NCI-H446 (cell line): ENCODE measurements around the gene PHOSPHO2.

Experiments
- DNase-seq, 2 experiments: peaks; one replicate each; lab custom pipeline; 2025; lab: John Stamatoyannopoulos, UW

Gene PHOSPHO2, protein sequence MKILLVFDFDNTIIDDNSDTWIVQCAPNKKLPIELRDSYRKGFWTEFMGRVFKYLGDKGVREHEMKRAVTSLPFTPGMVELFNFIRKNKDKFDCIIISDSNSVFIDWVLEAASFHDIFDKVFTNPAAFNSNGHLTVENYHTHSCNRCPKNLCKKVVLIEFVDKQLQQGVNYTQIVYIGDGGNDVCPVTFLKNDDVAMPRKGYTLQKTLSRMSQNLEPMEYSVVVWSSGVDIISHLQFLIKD

DNA sequence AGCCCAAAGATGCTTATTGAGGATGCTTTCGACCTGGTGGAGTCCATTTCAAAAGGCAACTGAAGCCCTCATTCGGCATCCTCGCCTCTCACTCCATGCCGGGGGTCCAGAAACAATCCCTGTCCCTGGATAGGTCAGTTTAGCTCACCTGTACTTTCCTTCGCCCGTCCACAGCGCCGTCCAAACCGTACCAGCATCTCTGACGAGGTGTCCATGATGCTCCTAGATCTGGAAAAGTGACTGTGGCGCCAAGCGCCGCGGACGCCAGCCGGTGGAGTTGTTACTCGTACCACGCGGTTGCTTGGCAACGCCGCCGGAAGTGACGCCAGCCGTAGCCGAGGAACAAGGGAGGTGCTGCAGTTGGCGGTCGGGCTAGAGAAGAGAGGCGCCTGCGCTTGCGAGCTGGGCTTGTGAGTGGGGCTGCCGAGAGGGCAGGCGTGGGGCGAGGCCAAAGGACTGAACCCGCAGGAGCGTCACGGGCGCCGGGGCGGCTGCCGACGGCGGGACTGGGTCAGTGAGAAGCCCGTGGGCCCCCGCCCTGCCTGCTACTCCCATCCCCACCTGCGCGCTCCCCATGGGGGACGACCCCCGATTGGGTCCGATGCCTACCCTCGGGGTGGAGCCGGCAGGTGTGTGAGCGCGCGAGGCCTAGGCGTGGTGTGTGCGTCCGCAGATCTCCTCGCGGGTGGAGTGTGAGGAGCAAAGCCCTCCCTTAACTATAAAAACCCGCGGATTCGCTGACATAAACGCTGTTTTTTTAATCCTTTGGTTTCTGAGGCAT is at the start of gene PHOSPHO2, which contains the start of gene CFAP210:
PHOSPHO2 (plus strand) TSS at position 357 of the 781 bp plus-strand sequence. CDS start 6,503 bp downstream, outside the sequence.
CFAP210 (minus strand) TSS at position 293 of the 781 bp plus-strand sequence; CDS start at position 215, 78 bp downstream.
- peak; percentile 90 to 95 for DNase-seq

DNA sequence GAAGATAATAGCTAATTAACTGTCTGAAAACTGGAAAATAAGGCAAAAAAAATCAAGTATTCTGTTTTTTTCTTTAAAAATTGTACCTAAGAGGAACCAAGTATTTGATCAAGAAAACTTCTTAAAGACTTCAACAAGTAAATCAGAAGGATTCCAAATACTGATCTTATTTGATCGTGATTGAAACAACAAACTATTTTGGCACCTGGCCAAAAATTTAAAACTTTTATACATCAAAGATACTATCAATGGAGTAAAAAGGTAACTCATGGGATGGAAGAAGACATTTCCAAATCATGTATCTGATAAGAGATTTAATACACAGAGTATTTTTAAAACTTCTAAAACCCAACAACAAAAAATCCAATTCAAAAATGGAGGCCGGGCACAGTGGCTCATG is 46.8 kb upstream of the PHOSPHO2 start:
- no peak for DNase-seq

DNA sequence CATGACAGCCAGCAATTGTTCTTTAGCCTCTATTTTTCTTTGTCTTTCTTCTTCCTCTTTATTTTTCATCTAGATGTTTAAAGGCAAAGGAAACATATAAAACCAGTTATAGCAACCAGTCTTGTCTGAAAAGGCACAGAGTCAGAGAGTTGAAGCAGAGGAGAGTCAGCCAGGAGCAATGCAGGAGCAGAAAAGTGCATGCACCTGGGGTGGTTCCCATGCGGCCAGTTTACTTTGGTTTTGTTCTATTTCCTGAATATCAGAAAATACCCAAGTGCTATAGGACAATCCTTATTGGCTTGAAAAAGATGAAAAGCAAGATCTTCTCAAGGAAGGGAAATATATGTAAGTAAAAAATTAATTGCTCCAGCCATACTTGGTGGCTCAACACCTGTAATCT is 45.0 kb upstream of the PHOSPHO2 start:
- DNase-seq = no peak

DNA sequence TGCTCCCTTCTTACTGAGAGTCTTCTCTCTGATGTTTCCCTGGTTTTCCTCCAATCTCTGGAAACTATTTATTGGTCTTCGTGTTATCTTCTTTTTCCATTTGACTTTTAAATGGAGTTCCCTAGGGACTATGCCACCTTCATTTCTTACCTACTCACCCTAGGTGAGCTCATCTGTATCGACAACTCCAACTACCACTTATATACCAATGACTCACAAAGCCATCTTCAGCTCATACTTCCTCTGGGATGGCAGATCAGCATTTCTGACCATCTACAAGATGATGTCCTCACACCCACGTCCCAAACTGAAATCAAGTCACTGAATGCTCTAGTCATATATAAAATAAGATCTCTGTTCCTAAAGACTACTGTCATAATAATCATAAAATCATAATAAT is 40.6 kb upstream of the PHOSPHO2 start:
- DNase-seq = no peak

DNA sequence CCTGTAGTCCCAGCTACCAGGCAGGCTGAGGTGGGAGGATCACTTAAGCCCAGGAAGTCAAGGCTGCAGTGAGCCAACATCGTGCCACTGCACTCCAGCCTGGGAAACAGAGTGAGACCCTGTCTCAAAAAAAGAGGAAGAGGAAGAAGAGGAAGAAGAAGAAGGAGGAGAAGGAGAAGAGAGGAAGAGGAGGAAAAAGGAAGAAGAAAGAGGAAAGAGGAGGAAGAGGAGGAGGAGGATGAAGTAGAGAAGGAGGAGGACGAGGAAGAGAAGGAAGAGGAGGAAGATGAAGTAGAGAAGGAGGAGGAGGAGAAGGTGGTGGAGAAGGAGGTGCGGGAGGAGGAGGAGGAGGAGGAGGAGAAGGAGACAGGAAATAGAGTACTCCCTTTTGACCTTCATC is 38.1 kb upstream of the PHOSPHO2 start:
- DNase-seq = no peak

DNA sequence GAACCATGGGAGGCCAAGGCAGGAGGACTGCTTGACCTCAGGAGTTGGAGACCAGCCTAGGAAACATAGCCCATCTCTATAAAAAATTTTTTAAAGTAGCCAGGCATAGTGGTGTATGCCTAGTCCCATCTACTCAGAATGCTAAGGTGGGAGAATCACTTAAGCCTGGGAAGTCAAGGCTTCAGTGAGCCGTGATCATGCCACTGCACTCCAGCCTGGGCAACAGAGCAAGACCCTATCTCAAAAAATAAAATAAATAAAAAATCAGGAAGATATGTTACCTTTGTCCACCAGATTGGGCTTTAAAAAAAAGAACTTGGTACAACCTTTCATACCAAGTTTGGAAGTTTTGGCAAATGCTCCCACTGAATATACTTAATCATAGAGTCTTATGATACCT is 35.4 kb upstream of the PHOSPHO2 start:
- no peak for DNase-seq

DNA sequence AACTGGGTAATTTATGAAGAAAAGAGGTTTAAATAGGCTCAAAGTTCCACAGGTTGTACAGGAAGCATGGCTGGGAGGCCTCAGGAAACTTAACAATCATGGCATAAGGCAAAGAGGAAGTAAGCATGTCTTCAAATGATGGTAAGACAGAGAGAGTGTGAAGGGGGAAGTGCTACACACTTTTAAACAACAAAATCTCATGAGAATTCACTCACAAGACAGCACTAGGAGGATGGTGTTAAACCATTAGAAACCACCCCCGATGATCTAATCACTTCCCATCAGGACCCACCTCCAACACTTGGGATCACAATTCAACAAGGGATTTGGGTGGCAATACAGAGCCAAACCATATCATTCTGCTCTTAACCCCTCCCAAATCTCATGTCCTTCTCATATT is 34.9 kb upstream of the PHOSPHO2 start:
- no peak for DNase-seq

DNA sequence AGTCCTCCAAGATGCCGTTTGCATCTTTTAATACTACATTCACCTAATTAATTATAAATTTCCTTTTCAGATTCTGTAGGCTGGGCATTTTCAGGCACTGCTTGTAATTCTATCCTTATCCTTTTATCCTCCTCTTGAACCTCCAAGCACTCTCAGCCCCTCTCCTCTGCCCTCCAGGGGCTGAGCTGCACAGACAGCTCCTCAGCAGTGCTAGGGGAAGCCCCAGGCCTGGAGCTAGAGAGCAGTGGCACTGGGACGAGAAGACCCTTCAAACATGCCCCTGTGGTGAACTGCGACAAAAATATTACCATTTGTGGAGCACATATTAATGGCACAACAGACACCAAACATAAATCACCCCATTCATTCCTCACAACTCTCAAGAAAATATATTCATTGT is 33.0 kb upstream of the PHOSPHO2 start:
- no peak for DNase-seq

DNA sequence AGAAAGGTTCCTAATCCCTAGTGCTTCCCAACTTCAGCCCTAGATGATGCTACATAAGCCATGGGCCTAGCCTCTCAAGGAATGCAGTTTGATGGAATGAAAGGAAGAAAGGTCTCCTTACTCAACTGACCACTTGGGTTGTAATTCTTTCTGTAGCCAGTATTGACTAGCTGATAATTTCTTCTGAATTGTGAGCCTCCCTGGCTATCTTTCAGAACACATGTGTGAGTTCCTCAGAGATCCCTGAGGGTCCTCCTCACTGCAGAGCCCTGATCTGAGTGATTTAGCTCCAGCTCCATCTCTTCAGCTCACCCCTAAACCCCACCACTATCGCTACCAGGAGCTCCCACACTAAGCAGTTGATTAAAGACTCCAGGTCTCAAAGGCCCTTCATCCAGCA is 31.5 kb upstream of the PHOSPHO2 start:
- no peak for DNase-seq

DNA sequence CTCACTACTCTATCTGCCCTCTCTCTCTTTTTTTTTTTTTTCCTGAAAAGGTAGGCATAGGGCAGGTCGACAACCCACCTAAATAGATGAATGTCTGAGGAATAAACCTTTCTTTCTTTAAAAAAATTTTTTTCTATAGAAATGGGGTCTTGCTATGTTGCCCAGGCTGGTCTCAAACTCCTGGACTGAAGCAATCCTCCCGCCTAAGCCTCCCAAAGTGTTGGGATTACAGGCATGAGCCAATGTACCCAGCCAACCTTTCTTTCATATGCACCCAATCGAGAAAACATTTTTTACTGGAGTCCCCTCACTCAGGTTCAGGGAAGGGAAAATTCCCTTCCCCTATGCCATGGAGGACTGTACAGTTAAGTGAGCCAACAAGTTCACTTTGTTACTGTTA is 31.0 kb upstream of the PHOSPHO2 start:
- DNase-seq = no peak

DNA sequence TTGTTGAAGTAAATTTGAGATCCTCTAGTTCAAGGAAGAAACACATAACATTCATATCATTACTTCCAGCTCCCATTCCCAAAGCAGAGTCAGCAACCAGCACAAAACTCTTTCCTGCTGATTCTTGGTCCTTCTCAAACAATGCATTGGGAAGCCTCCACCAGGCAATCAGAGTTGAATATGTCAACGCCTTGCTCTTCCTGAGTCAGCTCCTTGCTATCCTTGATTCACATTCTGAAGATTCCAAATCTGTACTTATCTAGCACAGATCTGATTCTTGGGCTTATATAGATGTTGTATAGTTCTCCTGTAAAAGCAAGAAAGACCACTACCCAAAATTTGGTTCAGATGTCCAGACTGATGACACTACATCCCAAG is 29.7 kb upstream of the PHOSPHO2 start:
- no peak for DNase-seq

DNA sequence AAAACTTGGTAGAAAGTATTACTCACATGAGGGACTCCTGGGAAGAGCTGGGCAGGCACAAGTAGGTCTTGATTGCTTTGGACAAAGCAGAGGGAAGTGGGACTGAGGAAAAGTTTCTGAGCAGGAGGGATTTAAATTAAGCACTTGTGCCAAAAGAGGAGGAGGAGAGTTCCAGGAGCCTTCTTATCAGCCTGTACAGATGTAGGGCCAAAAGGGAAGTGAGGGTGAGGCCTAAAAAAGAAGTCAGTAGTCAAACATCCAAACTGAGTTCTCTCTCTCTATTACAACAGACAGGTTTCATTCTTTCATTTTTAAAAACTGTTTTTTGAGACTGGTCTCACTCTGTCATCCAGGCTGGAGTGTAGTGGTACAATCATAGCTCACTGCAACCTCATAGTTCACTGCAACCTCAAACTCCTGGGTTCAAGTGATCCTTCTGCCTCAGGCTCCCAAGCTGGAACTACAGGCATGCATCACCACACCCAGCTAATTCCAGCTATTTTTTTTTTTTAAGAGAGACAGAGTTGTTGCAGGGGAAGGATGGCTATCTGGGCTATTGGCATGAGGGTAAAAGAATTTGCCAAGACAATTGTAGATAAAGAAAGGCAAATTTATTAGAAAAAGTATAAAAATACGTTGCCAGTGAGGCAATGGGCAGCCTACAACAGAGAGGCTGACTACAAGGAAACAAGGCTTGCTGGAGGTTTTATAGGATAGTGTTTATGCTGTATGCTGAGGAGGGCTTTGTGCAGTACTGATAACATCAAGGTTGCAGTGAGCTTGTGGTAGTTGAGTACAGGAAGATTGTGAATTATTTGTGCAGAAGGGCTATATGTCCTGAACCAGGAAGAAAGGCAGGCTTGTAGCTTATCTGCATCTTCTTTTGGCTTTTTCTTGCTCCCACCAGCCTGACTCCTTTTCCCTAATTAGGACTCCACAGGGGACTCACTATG is 29.0 kb upstream of the PHOSPHO2 start:
- no peak for DNase-seq

DNA sequence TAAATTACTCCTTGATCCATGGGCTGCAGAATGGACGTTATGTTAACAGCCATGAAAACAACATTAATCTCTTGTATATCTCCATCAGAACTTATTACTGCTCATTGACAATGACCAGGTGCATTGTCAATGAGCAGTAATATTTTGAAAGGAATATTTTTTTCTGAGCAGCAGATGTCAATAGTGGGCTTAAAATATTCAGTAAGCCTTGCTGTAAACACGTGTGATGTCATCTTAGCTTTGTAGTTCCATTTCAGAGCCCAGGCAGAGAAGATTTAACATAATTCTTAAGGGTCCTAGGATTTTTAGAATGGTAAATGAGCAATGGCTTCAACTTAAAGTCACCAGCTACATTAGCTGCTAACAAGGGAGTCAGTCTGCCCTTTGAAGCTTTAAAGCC is 26.7 kb upstream of the PHOSPHO2 start:
- no peak for DNase-seq

DNA sequence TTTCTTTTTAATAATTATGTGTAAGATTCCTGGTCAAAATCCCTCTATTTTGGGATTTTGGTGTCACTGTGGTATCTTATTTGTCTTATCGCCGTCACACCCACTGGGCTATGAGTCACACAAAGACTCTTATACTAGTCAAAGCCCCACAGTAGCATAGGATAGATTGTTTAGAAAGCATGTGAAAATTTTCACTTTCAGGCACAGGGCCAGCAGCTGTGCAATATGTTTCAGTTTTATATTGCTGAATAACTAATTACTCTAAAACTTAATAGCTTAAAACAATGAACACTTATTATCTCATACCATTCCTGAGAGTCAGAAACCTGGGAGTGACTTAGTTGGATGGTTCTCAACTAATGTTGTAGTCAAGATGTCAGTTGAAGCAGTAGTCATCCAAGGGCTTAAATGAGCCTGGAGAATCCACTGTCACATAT is 24.0 kb upstream of the PHOSPHO2 start:
- no peak for DNase-seq

DNA sequence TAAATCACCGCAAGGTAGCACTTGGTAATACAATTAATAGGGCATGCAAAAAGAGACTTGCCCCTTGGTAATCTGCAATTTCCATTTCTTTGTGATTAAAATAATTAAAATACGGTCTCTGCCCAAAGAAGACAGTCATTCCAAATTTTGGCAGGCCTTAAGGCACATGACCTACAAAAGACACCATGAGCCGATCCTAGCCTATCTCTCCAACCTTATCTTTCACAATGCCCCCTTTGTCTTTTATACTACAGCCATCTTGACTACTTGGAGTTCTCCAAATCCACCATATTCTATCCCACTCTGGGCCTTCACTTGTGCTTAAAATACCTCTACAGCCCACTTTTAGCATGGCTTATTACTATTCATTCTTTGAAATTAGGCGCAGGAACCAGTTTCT is 23.3 kb upstream of the PHOSPHO2 start:
- no peak for DNase-seq

DNA sequence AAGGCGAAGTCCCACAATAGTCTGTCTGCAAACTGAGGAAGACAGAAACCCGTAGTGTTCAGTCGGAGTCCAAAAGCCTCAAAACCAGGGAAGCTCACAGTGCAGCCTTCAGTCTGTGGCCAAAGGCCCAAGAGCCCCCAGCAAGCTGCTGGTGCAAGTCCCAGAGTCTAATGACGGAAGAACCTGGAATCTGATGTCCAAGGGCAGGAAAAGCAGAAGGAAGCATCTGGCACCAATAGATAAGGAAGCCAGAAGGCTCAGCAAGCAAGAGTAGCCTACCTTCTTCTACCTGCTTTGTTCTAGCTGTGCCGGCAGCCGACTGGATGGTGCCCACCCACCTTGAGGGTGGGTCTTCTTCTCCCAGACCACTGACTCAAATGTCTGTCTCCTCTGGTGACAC is 21.9 kb upstream of the PHOSPHO2 start:
- DNase-seq = no peak

DNA sequence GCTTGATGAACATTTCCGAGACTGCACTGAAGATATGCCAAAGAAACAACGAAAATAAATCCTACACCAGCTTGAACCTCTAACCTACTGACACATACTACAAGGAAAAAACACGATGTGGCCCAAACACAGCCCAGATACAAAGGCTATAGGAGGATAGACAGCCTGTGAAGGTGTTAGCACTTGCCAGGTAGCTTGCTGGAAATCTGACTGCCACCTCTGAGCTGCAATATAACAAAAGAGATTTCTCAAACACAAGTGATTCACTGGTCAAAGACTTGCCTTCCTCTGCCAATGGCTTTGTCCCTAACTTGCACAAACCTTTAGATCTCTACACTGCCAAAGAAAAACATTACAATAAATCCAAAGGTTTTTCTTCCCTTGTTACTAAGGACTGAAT is 21.2 kb upstream of the PHOSPHO2 start:
- no peak for DNase-seq

DNA sequence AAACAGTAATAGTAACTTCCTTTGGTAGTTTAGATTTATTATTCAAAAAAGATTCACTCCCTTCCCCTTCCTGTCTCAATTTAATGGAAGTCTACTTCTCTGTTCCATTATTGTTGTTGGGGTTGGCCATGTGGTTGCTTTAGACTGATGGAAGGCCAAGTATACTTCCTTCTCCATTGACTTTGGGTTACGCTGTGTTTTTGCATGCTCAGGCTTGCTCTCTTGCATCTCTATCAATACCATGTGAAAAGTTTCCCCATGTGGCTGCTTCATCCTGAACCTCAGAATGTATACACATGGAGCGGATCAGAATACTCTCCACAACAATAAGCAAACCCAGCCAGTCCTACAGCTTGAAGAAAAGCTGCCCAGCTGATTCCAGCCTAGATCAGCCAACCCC is 20.3 kb upstream of the PHOSPHO2 start:
- no peak for DNase-seq

DNA sequence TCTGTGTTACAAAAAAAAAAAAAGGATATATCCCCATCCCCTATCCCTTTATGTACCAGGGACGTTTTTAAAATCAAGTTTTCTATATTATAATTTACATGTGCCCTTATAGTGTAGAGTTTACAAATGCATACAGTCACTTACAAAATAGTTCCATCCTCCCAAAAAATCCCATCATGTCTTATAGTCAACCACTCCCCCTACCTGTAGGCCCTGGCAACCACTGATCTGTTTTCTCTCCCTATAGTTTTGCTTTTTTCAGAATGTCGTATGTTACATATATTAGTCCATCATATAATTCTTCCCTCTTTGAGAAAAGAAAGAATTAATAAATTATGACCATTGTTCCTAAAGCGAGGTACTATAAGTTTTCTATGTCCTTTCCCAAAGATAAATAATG is 17.9 kb upstream of the PHOSPHO2 start:
- no peak for DNase-seq

DNA sequence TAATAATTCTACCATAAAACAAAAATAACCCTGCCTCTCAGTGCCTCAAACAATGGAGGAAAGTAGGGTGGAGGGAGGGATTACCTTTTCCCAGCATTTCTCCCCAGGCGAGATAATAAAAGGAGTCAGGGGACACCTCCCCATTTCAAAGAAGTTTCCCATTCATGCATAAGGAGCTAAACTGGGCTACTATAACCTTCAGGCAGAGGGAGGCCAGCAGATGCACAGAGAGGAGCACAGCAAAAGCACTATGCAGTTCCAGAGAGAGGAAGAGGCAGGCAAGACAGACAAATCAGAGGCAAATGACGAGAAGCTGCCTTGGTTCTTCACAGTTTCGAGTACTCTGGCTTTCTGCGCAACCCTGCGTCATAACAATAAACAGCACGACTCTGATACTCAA is 17.4 kb upstream of the PHOSPHO2 start:
- no peak for DNase-seq

DNA sequence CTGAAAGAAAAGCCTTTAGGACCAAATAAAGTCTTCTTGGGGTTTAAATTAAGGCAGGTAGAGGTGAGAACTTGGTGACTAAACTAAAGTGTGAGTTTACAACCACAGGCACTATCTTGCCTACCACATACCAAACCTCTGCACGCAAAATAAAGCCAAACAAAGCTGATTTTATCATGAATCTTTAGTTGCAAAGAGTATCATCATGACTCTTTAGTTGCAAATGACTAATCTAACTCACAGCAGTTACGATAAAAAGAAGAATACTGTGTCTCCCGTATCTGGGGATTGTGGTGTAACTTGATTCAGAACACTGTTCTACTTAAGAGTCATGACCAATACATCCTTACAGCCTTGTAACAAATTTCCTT is 11.2 kb upstream of the PHOSPHO2 start:
- DNase-seq = no peak

DNA sequence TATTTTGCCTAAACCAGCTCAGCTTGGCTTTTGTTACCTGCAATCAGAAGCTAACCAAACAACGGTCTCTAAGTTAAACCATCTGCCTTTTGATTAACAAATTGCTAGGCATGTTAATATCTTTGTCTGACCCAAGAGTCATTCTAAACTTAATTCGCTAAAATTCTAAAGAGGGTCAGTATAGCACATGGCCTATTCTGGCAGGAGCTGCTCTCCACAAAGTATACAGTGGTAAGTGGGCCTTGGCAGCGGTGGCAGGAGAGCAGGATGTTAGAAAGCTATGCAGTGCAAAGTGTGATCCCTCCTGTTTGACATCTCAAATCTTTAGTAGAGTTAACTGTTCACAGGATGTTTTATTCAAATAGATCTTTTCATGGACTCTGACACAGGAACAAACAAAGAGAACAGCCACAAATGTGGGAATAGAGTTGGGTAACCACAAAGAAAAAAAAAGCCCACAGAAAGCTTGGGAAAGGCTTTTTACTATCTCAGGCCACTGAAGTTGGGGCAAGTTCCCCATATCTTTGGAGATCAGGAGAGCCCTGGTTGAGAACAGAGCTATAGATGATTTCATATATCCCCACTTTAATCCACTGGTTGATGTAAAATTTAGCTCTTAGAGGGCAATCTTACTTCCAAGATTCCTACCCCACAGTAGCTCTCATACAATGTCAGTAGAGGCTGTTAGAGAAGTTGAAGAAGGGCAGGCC is 10.7 kb upstream of the PHOSPHO2 start:
- no peak for DNase-seq
